Mucosa of stomach (tissue), 1 donor: ENCODE data around the gene SMG6.

Source experiments
- H3K27me3 ChIP-seq: one replicate; pipeline ENCODE4 v1.7.0; 2013; ENCODE audit warnings: mild to moderate bottlenecking, low read length; ENCODE audit not compliant: control insufficient read depth, insufficient read depth
- H3K36me3 ChIP-seq: one replicate; pipeline ENCODE4 v1.7.0; 2013; ENCODE audit warnings: low read length; ENCODE audit not compliant: control insufficient read depth, insufficient read depth
- H3K4me1 ChIP-seq: one replicate; pipeline ENCODE4 v1.7.0; 2013; ENCODE audit warnings: mild to moderate bottlenecking, low read length; ENCODE audit not compliant: control insufficient read depth, insufficient read depth
- H3K4me3 ChIP-seq: one replicate; pipeline ENCODE4 v1.7.0; 2013; ENCODE audit warnings: low read length
- H3K9ac ChIP-seq: one replicate; pipeline ENCODE4 v1.7.0; 2013; ENCODE audit warnings: mild to moderate bottlenecking, low read length, moderate library complexity
- H3K9me3 ChIP-seq: one replicate; pipeline ENCODE4 v1.7.0; 2013; ENCODE audit warnings: mild to moderate bottlenecking, low read length, moderate library complexity; ENCODE audit not compliant: control insufficient read depth
- donor health status: Pancreatic carcinoma.

SMG6 gene

DNA sequence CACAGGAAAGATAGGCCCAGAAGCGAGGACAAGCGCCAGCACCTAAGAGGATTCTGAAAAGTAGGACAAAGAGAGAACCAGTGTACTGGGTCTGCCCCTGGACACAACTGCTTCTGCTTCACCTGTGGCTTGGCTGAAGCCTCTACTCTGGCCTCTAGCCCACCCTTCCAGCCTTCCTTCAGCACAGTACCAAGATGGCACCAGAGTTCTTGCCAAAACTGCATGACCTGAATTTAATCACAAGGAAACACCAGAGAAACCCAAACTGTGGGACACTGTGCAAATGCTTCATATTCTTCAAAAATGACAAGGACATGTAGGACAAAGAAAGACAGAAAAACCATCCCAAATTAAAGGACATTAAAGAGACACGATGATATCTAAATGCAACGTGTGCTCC lies 116.6 kb downstream of the SMG6 start:
- Histone ChIP-seq H3K27me3 (no peaks in the 10 kb centered on the region), H3K36me3 (no peaks in the 10 kb centered on the region), H3K4me3 (no peak overlapping the region), H3K9ac (no peak overlapping the region), H3K9me3 (no peaks in the 10 kb centered on the region), H3K4me1 (peaks cover 5% of the 10 kb centered on the region)

DNA sequence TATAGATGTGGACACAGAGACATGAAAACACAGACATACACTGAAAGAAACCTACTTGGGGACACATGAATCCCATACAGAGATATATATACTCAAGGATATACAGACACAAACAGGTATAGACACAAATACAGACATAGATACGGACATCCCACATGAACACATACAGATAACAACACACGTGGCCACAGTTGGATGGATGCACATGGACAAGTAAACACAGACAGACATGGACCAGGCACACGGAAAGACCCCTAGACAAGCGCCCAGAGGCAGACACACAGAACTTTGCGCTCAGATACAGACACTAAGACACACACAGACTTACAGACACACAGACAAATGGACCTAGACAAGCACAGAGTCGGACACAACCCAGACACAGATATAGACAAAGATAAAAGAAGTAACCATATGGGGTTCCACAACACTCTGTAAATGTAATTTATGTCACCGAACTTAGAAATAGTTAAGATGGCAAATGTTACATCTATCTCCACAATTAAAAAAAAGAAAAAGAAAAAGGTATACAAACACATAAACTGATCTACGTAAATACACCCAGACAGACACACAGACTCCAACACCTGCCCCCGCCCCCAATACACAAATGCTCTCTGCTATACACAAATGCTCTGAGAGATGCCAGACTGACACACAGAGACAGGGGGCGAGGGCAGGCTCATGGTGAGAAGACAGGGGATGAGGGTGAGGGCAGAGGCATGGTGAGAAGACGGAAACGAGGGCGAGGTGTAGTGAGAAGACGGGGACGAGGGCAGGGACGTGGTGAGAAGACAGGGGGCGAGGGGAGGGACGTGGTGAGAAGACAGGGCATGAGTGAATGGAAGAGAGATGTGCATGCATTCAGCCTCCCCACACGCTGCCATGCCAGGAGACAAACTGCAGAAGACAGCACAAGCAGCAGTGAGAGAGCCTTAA lies 118.3 kb downstream of the SMG6 start:
- Histone ChIP-seq H3K4me3 (no peak overlapping the region), H3K9ac (no peak overlapping the region), H3K9me3 (no peaks in the 10 kb centered on the region), H3K36me3 (no peaks in the 10 kb centered on the region), H3K4me1 (peaks cover 15% of the 10 kb centered on the region), H3K27me3 (no peaks in the 10 kb centered on the region)

DNA sequence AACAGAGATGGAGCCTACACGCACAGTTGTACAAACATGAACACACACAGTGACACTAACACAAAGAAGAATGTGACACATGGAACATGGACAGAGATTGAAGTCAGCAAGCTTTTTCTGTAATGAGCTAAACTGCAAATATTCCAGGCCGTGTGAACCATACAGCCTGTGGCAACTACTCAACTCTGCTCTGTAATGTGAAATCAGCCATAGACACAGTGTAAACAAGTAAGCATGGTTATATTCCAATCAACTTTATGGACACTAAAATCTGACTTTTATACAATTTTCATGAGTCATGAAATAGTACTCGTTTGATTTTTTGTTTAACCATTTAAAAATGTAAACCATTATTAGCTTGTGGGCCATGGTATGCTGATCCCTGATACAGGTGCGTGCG lies 120.2 kb downstream of the SMG6 start:
- H3K27me3 ChIP-seq, result no peaks in the 10 kb centered on the region
- no peaks in the 10 kb centered on the region for H3K36me3 ChIP-seq
- peaks cover 32% of the 10 kb centered on the region for H3K4me1 ChIP-seq
- no peak overlapping the region for H3K9ac ChIP-seq
- no peak overlapping the region for H3K4me3 ChIP-seq
- no peaks in the 10 kb centered on the region for H3K9me3 ChIP-seq

DNA sequence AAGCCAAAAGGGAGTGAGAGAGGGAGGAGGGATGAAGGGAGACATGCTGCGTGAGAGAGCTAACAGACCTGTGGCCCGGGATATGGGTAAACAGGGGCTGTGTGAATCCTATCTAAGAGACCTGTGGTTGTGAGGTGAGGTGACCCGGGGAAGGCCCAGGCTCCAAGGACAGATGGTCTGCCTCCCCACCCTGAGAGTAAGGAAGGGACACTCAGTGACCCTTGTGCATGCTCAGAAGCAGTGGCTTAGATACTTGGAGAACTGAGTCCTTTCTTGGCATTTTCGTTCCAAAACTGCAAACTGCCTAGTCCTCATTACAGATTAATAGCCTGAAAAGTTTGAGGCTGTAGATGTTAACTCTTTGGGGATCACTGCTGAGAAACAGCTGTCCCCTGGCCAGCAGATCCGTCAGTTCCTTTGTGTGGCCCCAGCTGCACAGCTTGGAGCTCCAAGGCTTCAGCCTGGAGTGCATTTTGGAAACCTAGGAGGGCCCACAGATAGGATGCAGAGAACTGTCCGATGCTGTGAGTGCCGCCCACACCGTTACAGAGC lies 121.6 kb downstream of the SMG6 start:
- Histone ChIP-seq H3K36me3 (no peaks in the 10 kb centered on the region), H3K4me3 (no peak overlapping the region), H3K9ac (no peak overlapping the region)

DNA sequence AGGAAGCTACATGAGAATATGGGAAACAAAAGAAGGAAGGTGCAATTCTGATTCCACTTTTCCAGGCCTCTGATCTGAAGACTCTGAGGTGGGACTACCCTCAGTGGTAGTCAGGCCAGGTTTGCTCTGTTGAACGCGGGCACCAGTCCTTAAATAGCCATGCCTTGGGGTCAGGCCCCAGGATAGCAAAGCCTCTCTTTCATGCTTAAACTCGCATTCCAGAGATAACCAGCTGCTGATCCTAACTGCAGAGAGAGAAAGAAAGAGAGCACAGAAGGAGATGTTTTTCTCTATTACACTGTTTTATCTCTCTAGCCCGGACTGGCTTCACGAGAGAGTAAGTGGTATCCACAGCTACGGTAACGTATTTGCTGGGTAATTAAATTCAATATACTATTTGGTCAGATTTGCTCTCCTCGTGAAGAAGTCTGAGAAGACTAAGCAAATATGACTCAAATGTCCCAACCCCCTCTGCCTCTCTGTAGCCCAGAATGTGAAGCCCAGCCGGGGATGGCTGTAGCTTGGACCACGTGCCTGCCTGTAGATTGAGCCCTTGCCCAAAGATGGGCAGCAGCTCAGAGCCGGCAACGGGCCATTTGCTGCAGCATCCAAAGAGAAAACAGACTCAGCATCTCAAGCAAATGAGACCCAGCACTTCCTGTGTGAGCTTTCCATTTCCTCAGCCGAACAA lies 122.2 kb downstream of the SMG6 start:
- Histone ChIP-seq H3K9me3 (no peaks in the 10 kb centered on the region), H3K4me3 (no peak overlapping the region), H3K9ac (no peak overlapping the region), H3K36me3 (no peaks in the 10 kb centered on the region), H3K4me1 (peaks cover 46% of the 10 kb centered on the region), H3K27me3 (no peaks in the 10 kb centered on the region)

More for the DNA sequence above, 121.6 kb downstream of the SMG6 start:
- H3K9me3 ChIP-seq, result no peaks in the 10 kb centered on the region
- no peaks in the 10 kb centered on the region for H3K27me3 ChIP-seq
- H3K4me1 ChIP-seq, result peaks cover 45% of the 10 kb centered on the region

DNA sequence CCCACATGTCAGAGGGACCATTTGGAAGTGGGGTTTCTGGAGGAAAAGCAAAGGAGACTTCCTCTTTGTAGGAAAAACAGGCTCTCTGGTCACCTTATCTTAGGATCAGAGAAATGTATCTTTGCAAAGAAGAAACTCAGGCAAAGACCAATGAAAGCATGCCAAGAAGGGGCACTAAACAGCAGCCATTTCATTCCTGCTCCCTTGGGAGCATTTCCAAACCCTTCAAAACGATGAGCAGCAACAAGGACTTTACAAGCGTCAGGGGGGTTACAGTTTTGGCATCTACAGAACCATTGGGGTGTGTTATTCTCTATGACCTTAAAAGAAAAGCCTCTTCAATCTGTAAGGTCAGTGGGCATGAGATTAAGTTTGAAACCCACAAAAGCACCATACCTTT lies 122.8 kb downstream of the SMG6 start:
- Histone ChIP-seq H3K36me3 (no peaks in the 10 kb centered on the region), H3K4me3 (no peak overlapping the region), H3K27me3 (no peaks in the 10 kb centered on the region), H3K9ac (no peak overlapping the region), H3K4me1 (peaks cover 47% of the 10 kb centered on the region), H3K9me3 (no peaks in the 10 kb centered on the region)

DNA sequence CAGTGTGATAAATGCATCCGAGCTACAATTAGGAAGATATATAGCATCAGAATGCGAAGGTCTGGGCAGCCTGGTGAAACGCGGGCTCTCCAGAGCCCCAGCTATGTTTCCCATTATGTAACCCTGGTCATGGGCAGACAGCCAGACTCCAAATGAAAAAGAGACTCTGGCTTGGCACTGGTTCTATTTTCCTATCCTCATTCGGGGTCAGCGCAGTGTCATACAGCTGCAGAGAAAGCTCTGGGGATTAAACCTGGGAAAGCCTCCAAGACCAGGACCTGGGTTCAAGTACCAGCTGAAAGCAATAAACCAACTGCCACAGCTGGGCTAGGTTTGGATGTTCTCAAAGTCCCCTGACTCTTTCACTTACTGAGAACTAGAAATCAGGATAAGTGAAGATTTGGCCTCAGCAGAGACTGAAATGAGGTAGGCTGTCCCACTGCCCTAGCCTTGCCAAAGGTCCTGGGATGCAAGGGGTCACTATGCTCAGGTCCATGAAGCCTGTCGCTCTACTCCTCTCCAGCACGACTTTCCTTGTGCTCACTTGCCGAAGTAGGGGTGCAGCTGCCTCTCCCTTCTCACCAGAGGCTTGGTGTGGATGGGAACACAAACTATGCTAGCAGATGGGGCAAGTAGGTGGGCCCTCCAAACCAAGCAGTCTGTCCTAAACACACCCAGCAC lies 123.8 kb downstream of the SMG6 start:
- Histone ChIP-seq H3K4me1 (peaks cover 57% of the 10 kb centered on the region), H3K27me3 (no peaks in the 10 kb centered on the region), H3K9me3 (no peaks in the 10 kb centered on the region), H3K9ac (no peak overlapping the region), H3K4me3 (no peak overlapping the region), H3K36me3 (no peaks in the 10 kb centered on the region)

DNA sequence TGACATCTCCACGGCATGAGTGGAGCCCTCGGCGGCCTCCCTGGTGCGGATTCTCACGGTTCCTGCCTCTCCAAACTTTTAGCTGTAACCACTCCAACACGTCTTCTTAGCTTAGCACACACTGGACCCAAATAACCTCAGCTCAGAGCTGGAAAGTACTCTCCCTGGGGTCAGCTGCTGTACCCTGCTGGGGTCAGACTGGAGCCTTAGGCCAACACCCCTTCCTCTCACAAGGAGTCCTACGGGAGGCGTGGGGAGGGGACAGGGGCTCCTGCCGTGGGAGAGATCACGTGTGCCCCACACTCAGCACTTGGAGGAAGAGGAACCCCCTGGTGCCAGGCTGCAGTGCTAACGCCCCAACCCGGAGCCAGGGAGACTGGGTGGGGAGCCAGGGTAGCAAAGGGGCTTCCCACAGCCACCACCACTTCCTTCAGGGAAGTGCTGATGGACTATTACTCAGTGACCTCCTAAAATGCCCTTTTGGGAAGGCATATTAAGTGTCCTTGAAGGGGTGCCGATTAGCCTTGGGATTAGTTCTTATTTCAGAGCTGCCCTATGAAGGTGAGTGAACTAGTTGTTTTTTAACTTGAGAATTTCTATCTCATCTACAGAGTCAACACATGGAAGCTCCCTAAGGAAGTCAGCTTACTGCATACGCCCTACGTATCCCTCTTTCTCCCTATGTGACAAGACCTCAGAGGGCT lies 124.6 kb downstream of the SMG6 start:
- Histone ChIP-seq H3K9ac (no peak overlapping the region), H3K27me3 (no peaks in the 10 kb centered on the region), H3K36me3 (no peaks in the 10 kb centered on the region), H3K4me3 (no peak overlapping the region), H3K4me1 (peaks cover 65% of the 10 kb centered on the region), H3K9me3 (no peaks in the 10 kb centered on the region)

DNA sequence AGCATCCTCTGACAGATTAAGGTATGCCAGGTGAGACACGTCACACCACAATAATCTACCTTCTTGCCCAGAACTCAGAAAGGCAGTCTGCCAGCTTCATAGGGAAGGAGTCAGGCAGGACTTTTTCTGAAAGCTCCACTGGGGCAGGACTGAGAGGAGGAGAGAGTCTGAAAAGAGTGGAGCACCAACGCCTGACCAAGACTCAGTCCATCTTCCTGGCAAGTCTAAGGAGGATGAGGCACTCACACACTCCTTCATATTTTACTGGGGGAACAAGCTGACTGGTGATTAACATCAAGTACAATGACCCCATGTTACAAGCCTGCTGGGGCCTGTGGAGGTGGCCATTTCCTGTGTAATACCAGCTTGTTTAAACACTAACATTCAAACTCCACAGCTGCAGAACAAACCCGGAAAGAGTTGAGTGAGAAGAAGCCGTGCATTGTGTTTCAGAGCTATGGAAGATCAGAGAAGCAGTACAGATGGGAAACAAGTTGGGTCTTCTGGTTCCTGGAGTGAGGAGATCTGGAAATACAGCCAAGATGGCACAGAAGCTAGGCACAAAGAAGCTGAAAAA lies 126.3 kb downstream of the SMG6 start:
- Histone ChIP-seq H3K4me1 (peaks cover 72% of the 10 kb centered on the region), H3K36me3 (no peaks in the 10 kb centered on the region), H3K4me3 (no peak overlapping the region), H3K9ac (no peak overlapping the region), H3K9me3 (no peaks in the 10 kb centered on the region), H3K27me3 (no peaks in the 10 kb centered on the region)

DNA sequence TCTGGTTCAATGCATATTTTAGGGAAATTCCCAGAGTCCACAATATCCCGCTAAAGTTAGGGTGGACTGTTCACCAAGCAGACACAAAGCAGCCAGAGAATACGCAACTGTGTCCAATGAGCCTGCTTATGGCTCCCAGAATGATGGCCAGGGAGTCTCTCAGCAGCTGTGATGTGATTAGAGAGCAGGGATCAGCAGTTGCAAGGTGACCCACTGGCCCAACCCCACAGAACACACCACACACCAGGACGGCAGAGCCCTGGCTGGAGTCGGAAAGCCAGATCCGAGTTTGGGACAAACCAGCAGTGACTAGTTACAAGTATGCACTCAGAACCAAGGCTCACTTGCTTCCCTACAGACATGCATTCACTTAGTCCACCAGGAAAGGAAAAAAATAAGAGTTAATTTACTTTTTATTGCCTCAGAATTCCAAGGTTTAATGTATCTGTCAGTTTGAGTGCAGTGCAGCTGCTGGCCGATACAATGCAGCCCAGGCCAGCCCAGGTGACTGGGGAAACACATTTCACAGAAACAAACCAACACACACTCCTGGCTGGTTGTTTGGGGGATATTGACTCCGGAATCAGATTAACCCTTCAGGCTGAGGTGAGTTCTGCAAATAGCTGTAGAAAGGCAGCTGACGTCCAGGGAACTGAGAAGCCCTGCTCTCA lies 127.0 kb downstream of the SMG6 start:
- H3K36me3 ChIP-seq, result no peaks in the 10 kb centered on the region
- no peaks in the 10 kb centered on the region for H3K27me3 ChIP-seq
- H3K9ac ChIP-seq, result no peak overlapping the region
- H3K4me3 ChIP-seq, result no peak overlapping the region
- H3K4me1 ChIP-seq, result peaks cover 65% of the 10 kb centered on the region
- no peaks in the 10 kb centered on the region for H3K9me3 ChIP-seq

DNA sequence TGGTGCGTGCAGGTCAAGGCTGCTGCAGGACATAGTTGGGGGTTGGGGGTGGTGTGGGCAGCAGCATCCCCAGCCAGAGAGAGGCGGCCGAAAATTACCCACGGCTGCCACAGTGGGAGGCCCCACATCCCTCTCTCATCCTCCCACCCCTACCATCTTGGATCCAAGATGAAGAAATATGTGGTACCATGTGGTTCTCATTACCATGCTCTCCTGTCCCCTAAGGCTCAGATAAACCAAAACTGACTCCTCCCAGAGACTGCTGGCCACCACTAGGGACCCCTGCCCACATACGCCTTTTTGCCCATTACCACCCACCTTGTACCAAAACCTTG lies 128.3 kb downstream of the SMG6 start:
- no peak overlapping the region for H3K9ac ChIP-seq
- no peaks in the 10 kb centered on the region for H3K36me3 ChIP-seq
- no peaks in the 10 kb centered on the region for H3K9me3 ChIP-seq
- H3K4me3 ChIP-seq, result no peak overlapping the region
- H3K27me3 ChIP-seq, result no peaks in the 10 kb centered on the region
- peaks cover 58% of the 10 kb centered on the region for H3K4me1 ChIP-seq
